ENCODE measurements around the gene SIRPB1. TPM values are rescaled to one million over a fixed set of nuclear protein-coding genes. Genes with fewer than 3 reads are reported as not detected.
"Not testable (repeated sequence)": the region's sequence is repeated elsewhere in the genome, so short reads cannot be mapped to it uniquely, and the experiment has no call there.

SIRPB1 gene
- total RNA-seq, 2 donors from 2014 or later: 0.42 to 0.66 TPM

- no peak overlapping the region for H3K9ac ChIP-seq (ENCODE audit: extremely low read depth, low read length, poor library complexity, severe bottlenecking)
- no peaks in the 10 kb centered on the region for H3K36me3 ChIP-seq (ENCODE audit: control insufficient read depth, insufficient read depth, low read length)
- H3K4me3 ChIP-seq (ENCODE audit: low read length): no peak overlapping the region
- H3K4me1 ChIP-seq (ENCODE audit: control insufficient read depth, insufficient read depth, low read length): no peaks in the 10 kb centered on the region
- no peaks in the 10 kb centered on the region for H3K27me3 Mint-ChIP-seq (ENCODE audit: insufficient read depth)
- H3K4me1 Mint-ChIP-seq: no peaks in the 10 kb centered on the region
- no peak overlapping the region for H3K4me3 Mint-ChIP-seq
- WGBS, 2 experiments (ENCODE audit: insufficient coverage in 1 of 2, insufficient read length in 1 of 2): 91 to 94% methylated on average over 6 of the region's 6 CpGs
- TF ChIP-seq CTCF (conservative IDR thresholded peaks at IDR 0.05): no peak
- no peak overlapping the region for H3K27ac Mint-ChIP-seq
- H3K9me3 Mint-ChIP-seq: no peaks in the 10 kb centered on the region
- H3K27ac ChIP-seq (ENCODE audit: low read depth, low read length): no peak overlapping the region
- H3K27me3 ChIP-seq (ENCODE audit: control insufficient read depth, insufficient read depth, low read length, poor library complexity, severe bottlenecking): no peaks in the 10 kb centered on the region
- H3K36me3 Mint-ChIP-seq (ENCODE audit: low read depth): no peaks in the 10 kb centered on the region
- H3K9me3 ChIP-seq (ENCODE audit: control insufficient read depth, low read length): no peaks in the 10 kb centered on the region
- no peak for DNase-seq
These were observed 40.3 kb downstream of the SIRPB1 start for GRCh38 chr20:1579488-1579887.

GRCh38 chr20:1577906-1578305, 41.9 kb downstream of the SIRPB1 start:
- no peaks in the 10 kb centered on the region for H3K36me3 Mint-ChIP-seq (ENCODE audit: low read depth)
- H3K9me3 ChIP-seq (ENCODE audit: control insufficient read depth, low read length): no peaks in the 10 kb centered on the region
- H3K4me1 Mint-ChIP-seq: no peaks in the 10 kb centered on the region
- H3K27me3 ChIP-seq (ENCODE audit: control insufficient read depth, insufficient read depth, low read length, poor library complexity, severe bottlenecking): no peaks in the 10 kb centered on the region
- no peaks in the 10 kb centered on the region for H3K36me3 ChIP-seq (ENCODE audit: control insufficient read depth, insufficient read depth, low read length)
- H3K9me3 Mint-ChIP-seq: no peaks in the 10 kb centered on the region
- DNase-seq: no peak
- no peak overlapping the region for H3K27ac ChIP-seq (ENCODE audit: low read depth, low read length)
- TF ChIP-seq CTCF (conservative IDR thresholded peaks at IDR 0.05): no peak
- 91 to 96% methylated on average over 4 of the region's 4 CpGs for WGBS, 2 experiments (ENCODE audit: insufficient coverage in 1 of 2, insufficient read length in 1 of 2)
- H3K27me3 Mint-ChIP-seq (ENCODE audit: insufficient read depth): no peaks in the 10 kb centered on the region
- no peak overlapping the region for H3K9ac ChIP-seq (ENCODE audit: extremely low read depth, low read length, poor library complexity, severe bottlenecking)
- H3K4me3 Mint-ChIP-seq: no peak overlapping the region
- H3K4me1 ChIP-seq (ENCODE audit: control insufficient read depth, insufficient read depth, low read length): no peaks in the 10 kb centered on the region
- no peak overlapping the region for H3K27ac Mint-ChIP-seq
- no peak overlapping the region for H3K4me3 ChIP-seq (ENCODE audit: low read length)

GRCh38 chr20:1577313-1577712, 42.5 kb downstream of the SIRPB1 start:
- H3K4me1 ChIP-seq (ENCODE audit: control insufficient read depth, insufficient read depth, low read length); H3K27me3 Mint-ChIP-seq (ENCODE audit: insufficient read depth); H3K9me3 ChIP-seq (ENCODE audit: control insufficient read depth, low read length); H3K4me3 ChIP-seq (ENCODE audit: low read length); H3K27me3 ChIP-seq (ENCODE audit: control insufficient read depth, insufficient read depth, low read length, poor library complexity, severe bottlenecking); H3K36me3 ChIP-seq (ENCODE audit: control insufficient read depth, insufficient read depth, low read length); H3K4me3 Mint-ChIP-seq; H3K36me3 Mint-ChIP-seq (ENCODE audit: low read depth); H3K27ac Mint-ChIP-seq; DNase-seq; H3K9me3 Mint-ChIP-seq; H3K27ac ChIP-seq (ENCODE audit: low read depth, low read length); H3K9ac ChIP-seq (ENCODE audit: extremely low read depth, low read length, poor library complexity, severe bottlenecking); H3K4me1 Mint-ChIP-seq: not testable (repeated sequence)
- WGBS, 2 experiments (ENCODE audit: insufficient coverage in 1 of 2, insufficient read length in 1 of 2): 80 to 100% methylated on average over 1 to 2 of the region's 2 CpGs

- H3K27ac ChIP-seq (ENCODE audit: low read depth, low read length): no peak overlapping the region
- no peak overlapping the region for H3K9ac ChIP-seq (ENCODE audit: extremely low read depth, low read length, poor library complexity, severe bottlenecking)
- no peaks in the 10 kb centered on the region for H3K4me1 ChIP-seq (ENCODE audit: control insufficient read depth, insufficient read depth, low read length)
- H3K27me3 ChIP-seq (ENCODE audit: control insufficient read depth, insufficient read depth, low read length, poor library complexity, severe bottlenecking): no peaks in the 10 kb centered on the region
- no peaks in the 10 kb centered on the region for H3K9me3 ChIP-seq (ENCODE audit: control insufficient read depth, low read length)
- H3K4me3 ChIP-seq (ENCODE audit: low read length): no peak overlapping the region
- no peak for DNase-seq
- Mint-ChIP-seq H3K36me3 (ENCODE audit: low read depth) (no peaks in the 10 kb centered on the region), H3K9me3 (no peaks in the 10 kb centered on the region), H3K4me1 (no peaks in the 10 kb centered on the region), H3K27ac (no peak overlapping the region), H3K4me3 (no peak overlapping the region), H3K27me3 (ENCODE audit: insufficient read depth) (no peaks in the 10 kb centered on the region)
- WGBS, 2 experiments (ENCODE audit: insufficient coverage in 1 of 2, insufficient read length in 1 of 2): 72 to 81% methylated on average over 2 to 3 of the region's 3 CpGs
- H3K36me3 ChIP-seq (ENCODE audit: control insufficient read depth, insufficient read depth, low read length): no peaks in the 10 kb centered on the region
- no peak for TF ChIP-seq CTCF (conservative IDR thresholded peaks at IDR 0.05)
These were observed 43.2 kb downstream of the SIRPB1 start for GRCh38 chr20:1576641-1577040.

DNA sequence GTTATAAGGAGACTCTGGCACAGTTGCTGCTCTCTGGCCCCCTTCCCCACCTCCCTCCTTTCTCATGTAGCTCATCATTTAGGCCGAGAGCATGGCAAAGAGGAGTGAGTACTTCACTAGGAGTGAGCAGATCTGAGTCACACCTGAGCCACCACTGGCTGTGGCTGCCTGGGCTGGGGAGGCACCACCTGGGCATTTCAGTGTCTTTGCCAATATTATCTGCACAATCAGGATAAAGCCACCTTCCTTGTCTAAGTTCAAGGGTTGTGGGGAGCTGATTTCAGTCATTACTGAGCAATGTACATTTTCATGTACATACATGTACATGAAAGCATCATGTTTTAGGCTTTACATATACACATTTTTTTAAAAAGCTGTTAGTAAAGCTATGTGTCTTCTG, 43.8 kb downstream of the SIRPB1 start:
- WGBS, 2 experiments (ENCODE audit: insufficient coverage in 1 of 2, insufficient read length in 1 of 2): no CpG with 5 or more reads among the region's 1 CpG
- not testable (repeated sequence) for H3K36me3 ChIP-seq (ENCODE audit: control insufficient read depth, insufficient read depth, low read length); H3K27me3 Mint-ChIP-seq (ENCODE audit: insufficient read depth); H3K4me1 ChIP-seq (ENCODE audit: control insufficient read depth, insufficient read depth, low read length); H3K27ac Mint-ChIP-seq; H3K4me1 Mint-ChIP-seq; H3K9ac ChIP-seq (ENCODE audit: extremely low read depth, low read length, poor library complexity, severe bottlenecking); H3K36me3 Mint-ChIP-seq (ENCODE audit: low read depth); H3K27ac ChIP-seq (ENCODE audit: low read depth, low read length); H3K27me3 ChIP-seq (ENCODE audit: control insufficient read depth, insufficient read depth, low read length, poor library complexity, severe bottlenecking); H3K9me3 Mint-ChIP-seq; H3K4me3 ChIP-seq (ENCODE audit: low read length); DNase-seq; H3K9me3 ChIP-seq (ENCODE audit: control insufficient read depth, low read length); H3K4me3 Mint-ChIP-seq

All from endodermal cell (in vitro differentiated cells).